K562 (cell line): ENCODE data around the gene DPF1. TPM values are rescaled to one million over a fixed set of nuclear protein-coding genes. Genes with fewer than 3 reads are reported as not detected.

Source experiments
- GABPA ChIP-seq: fragments of 200-800 bp; sonication (Bioruptor generic); conservative IDR thresholded peaks from 2 replicates; pipeline ENCODE4 v1.6.1; 2016; ENCODE audit warnings: low read depth, missing genetic modification characterization, missing compliant biosample characterization
- PHF8 ChIP-seq: fragments of 200-600 bp; sonication (generic); IDR thresholded peaks from 2 replicates; pipeline ENCODE4 v1.6.1; 2012; ENCODE audit warnings: mixed run types, mild to moderate bottlenecking, inconsistent platforms, low read length, moderate library complexity, borderline replicate concordance
- SMARCB1 ChIP-seq: IDR thresholded peaks from 2 replicates; pipeline ENCODE4 v1.6.1; 2011; ENCODE audit warnings: improper control_type of control experiment, low read depth; ENCODE audit not compliant: insufficient read length
- SRSF7 ChIP-seq: fragments of 200-400 bp; formaldehyde crosslinking; optimal IDR thresholded peaks from 2 replicates; pipeline ENCODE3; 2017; ENCODE audit warnings: mild to moderate bottlenecking, low read depth, low read length
- ZBTB7A ChIP-seq: IDR thresholded peaks from 2 replicates; pipeline ENCODE4 v1.6.1; 2011; ENCODE audit warnings: low read depth, mild to moderate bottlenecking, low read length, moderate library complexity, borderline replicate concordance; ENCODE audit not compliant: control insufficient read depth
- ZNF140 ChIP-seq: fragments of 250-450 bp; sonication (Bioruptor Pico); IDR thresholded peaks from 2 replicates; pipeline ENCODE4 v1.8.0; 2021; ENCODE audit warnings: moderate library complexity, mild to moderate bottlenecking, inconsistent platforms
- ZNF263 ChIP-seq: sonication (generic); formaldehyde crosslinking; IDR thresholded peaks from 2 replicates; pipeline ENCODE4 v1.8.0; 2022; ENCODE audit warnings: mild to moderate bottlenecking, missing genetic modification reagents, borderline replicate concordance
- polyA plus RNA-seq, 8 experiments: library from polyadenylated mRNA; depleted of rRNA in 4 of 8; stranded (reverse) in 5 of 8; unstranded in 3 of 8; fragments of >200 nt; fragmentation: Nextera tagmentation in 2 of 8; fragmentation: Illumina TruSeq in 1 of 8; extraction: Ambion mirVana in 2 of 8; extraction: Trizol in 1 of 8; gene quantifications; 2 replicates each; pipeline versions ENCODE4 v1.2.1 to v1.2.3, GENCODE V29; 2011 to 2014; ENCODE audit warnings: inconsistent platforms in 1 of 8, missing spikeins in 1 of 8
- total RNA-seq, 7 experiments: library from RNA; depleted of rRNA in 6 of 7; stranded (reverse); fragments of >200 nt in 6 of 7; fragmentation: Illumina TruSeq in 2 of 7; extraction: Trizol in 2 of 7; gene quantifications; 2 replicates each; pipeline versions ENCODE4 v1.2.1 to v1.2.3, GENCODE V29; 2011 to 2021; ENCODE audit warnings: low replicate concordance in 1 of 7
- TF ChIP-seq, protein P1 (sequence below): sonication (generic); formaldehyde crosslinking; IDR thresholded peaks from 2 replicates; pipeline ENCODE4 v1.8.1; 2023; ENCODE audit warnings: mild to moderate bottlenecking, missing genetic modification reagents

Gene DPF1
- total and polyA plus RNA-seq, 9 of the 15 experiments (the other 6 are each of a cell fraction or from before 2014, with no cell fraction given), result 0.10 to 5.7 (median 3.1) TPM

GRCh38 chr19:38209671-38210457 lies 14.2 kb downstream of the DPF1 start (continued):
- TF ChIP-seq, protein P1, sequence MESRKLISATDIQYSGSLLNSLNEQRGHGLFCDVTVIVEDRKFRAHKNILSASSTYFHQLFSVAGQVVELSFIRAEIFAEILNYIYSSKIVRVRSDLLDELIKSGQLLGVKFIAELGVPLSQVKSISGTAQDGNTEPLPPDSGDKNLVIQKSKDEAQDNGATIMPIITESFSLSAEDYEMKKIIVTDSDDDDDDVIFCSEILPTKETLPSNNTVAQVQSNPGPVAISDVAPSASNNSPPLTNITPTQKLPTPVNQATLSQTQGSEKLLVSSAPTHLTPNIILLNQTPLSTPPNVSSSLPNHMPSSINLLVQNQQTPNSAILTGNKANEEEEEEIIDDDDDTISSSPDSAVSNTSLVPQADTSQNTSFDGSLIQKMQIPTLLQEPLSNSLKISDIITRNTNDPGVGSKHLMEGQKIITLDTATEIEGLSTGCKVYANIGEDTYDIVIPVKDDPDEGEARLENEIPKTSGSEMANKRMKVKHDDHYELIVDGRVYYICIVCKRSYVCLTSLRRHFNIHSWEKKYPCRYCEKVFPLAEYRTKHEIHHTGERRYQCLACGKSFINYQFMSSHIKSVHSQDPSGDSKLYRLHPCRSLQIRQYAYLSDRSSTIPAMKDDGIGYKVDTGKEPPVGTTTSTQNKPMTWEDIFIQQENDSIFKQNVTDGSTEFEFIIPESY (CRISPR knock-in tag), result 0 out of 2 replicates have a peak, but pooled peaks have one; percentile 34
- TF ChIP-seq PHF8 (no peak), ZNF263 (CRISPR knock-in tag) (peak; percentile 88), SRSF7 (no peak), ZBTB7A (no peak), GABPA (no peak), ZNF140 (CRISPR knock-in tag) (no peak), SMARCB1 (no peak)
